DND-41 (cell line): ENCODE data around the gene CNNM3.

Source experiments
- ATAC-seq: fragments of 200-7000 bp; cut with Tn5 transposase; 3 replicates; pipeline ENCODE4 v1.9.1; 2021; ENCODE audit warnings: low read depth; ENCODE audit not compliant: insufficient read depth
- DNase-seq: peaks from one replicate; pipeline ENCODE4 v3.0.0-alpha.2; 2020
- H2AFZ ChIP-seq: 2 replicates; pipeline ENCODE4 v1.6.0; 2012; ENCODE audit warnings: low read depth, low read length
- H3K27ac ChIP-seq: 2 replicates; pipeline ENCODE4 v1.5.1; 2012; ENCODE audit warnings: low read length, inconsistent platforms
- H3K27me3 ChIP-seq: fragments of 200-600 bp; sonication (generic); 2 replicates; pipeline ENCODE4 v1.6.0; 2012; ENCODE audit warnings: low read length, mild to moderate bottlenecking, inconsistent platforms; ENCODE audit not compliant: insufficient read depth, poor library complexity
- H3K36me3 ChIP-seq: 2 replicates; pipeline ENCODE4 v1.5.1; 2012; ENCODE audit warnings: low read length, inconsistent platforms; ENCODE audit not compliant: insufficient read depth
- H3K4me1 ChIP-seq: 2 replicates; pipeline ENCODE4 v1.5.1; 2012; ENCODE audit warnings: mild to moderate bottlenecking, low read length; ENCODE audit not compliant: insufficient read depth
- H3K4me2 ChIP-seq: 2 replicates; pipeline ENCODE4 v1.6.0; 2012; ENCODE audit warnings: mild to moderate bottlenecking, moderate library complexity, low read length, inconsistent platforms; ENCODE audit not compliant: insufficient read depth
- H3K4me3 ChIP-seq, 2 experiments: fragments of 200-600 bp in 1 of 2; shearing (Covaris generic) in 1 of 2; 2 replicates each; pipeline ENCODE4 v1.5.1; 2012 to 2016; ENCODE audit warnings: inconsistent platforms in 2 of 2, low read length in 2 of 2, mild to moderate bottlenecking in 2 of 2, low read depth in 1 of 2, moderate library complexity in 1 of 2
- H3K79me2 ChIP-seq: 2 replicates; pipeline ENCODE4 v1.6.0; 2012; ENCODE audit warnings: low read length, inconsistent platforms; ENCODE audit not compliant: insufficient read depth
- H3K9ac ChIP-seq: 2 replicates; pipeline ENCODE4 v1.6.0; 2012; ENCODE audit warnings: low read depth, mild to moderate bottlenecking, inconsistent platforms, low read length, moderate library complexity
- H3K9me3 ChIP-seq: 2 replicates; pipeline ENCODE4 v1.5.1; 2012; ENCODE audit warnings: low read length, moderate library complexity, mild to moderate bottlenecking, inconsistent platforms; ENCODE audit not compliant: insufficient read depth, severe bottlenecking
- H4K20me1 ChIP-seq: 2 replicates; pipeline ENCODE4 v1.6.0; 2012; ENCODE audit warnings: low read length; ENCODE audit not compliant: insufficient read depth
- CTCF ChIP-seq: IDR thresholded peaks from 2 replicates; pipeline ENCODE4 v1.5.1; 2012; ENCODE audit warnings: borderline replicate concordance, low read length, moderate library complexity, mild to moderate bottlenecking; ENCODE audit not compliant: poor library complexity, severe bottlenecking; ENCODE audit errors: extremely low read depth
- EZH2 ChIP-seq: IDR thresholded peaks from 3 replicates; pipeline ENCODE4 v1.6.1; 2012; ENCODE audit warnings: borderline replicate concordance, low read depth, mild to moderate bottlenecking, moderate library complexity, low read length, inconsistent platforms; ENCODE audit not compliant: severe bottlenecking

CNNM3 gene

GRCh38 chr2:96832408-96832753 is 16.3 kb downstream of the CNNM3 start:
- no peak overlapping the region for H3K27ac ChIP-seq
- no peaks in the 10 kb centered on the region; the same call in 1 of the 2 replicates for H3K79me2 ChIP-seq
- DNase-seq (no peak), ATAC-seq (no peak)
- H3K4me2 ChIP-seq: no peak overlapping the region
- no peaks in the 10 kb centered on the region for H3K27me3 ChIP-seq
- peaks cover 43% of the 10 kb centered on the region; the same call in 1 of the 2 replicates for H4K20me1 ChIP-seq
- no peaks in the 10 kb centered on the region for H3K9me3 ChIP-seq
- no peak for TF ChIP-seq EZH2
- TF ChIP-seq CTCF: no peak
- H3K9ac ChIP-seq: no peak overlapping the region
- H3K4me1 ChIP-seq: no peaks in the 10 kb centered on the region
- H2AFZ ChIP-seq: no peak overlapping the region
- H3K36me3 ChIP-seq: peaks cover 85% of the 10 kb centered on the region
- H3K4me3 ChIP-seq: no peak overlapping the region

- no peak overlapping the region for H3K4me3 ChIP-seq
- H3K4me2 ChIP-seq: no peak overlapping the region
- DNase-seq (no peak), ATAC-seq (no peak)
- no peak overlapping the region for H3K27ac ChIP-seq
- no peaks in the 10 kb centered on the region for H3K4me1 ChIP-seq
- H3K27me3 ChIP-seq: no peaks in the 10 kb centered on the region
- H2AFZ ChIP-seq: no peak overlapping the region
- H3K36me3 ChIP-seq: peaks cover 85% of the 10 kb centered on the region
- TF ChIP-seq EZH2 (no peak), CTCF (no peak)
- H3K9me3 ChIP-seq: no peaks in the 10 kb centered on the region
- H3K9ac ChIP-seq: no peak overlapping the region
- H3K79me2 ChIP-seq: no peaks in the 10 kb centered on the region; the same call in 1 of the 2 replicates
- peaks cover 41% of the 10 kb centered on the region; the same call in 1 of the 2 replicates for H4K20me1 ChIP-seq
These were observed 16.9 kb downstream of the CNNM3 start for GRCh38 chr2:96832754-96833507.

GRCh38 chr2:96835830-96836229 is 19.8 kb downstream of the CNNM3 start:
- Histone ChIP-seq H3K27me3 (no peaks in the 10 kb centered on the region), H3K9me3 (no peaks in the 10 kb centered on the region), H3K27ac (no peak overlapping the region), H3K9ac (no peak overlapping the region), H3K4me3 (no peak overlapping the region), H2AFZ (no peak overlapping the region), H4K20me1 (peaks cover 30% of the 10 kb centered on the region), H3K4me1 (no peaks in the 10 kb centered on the region), H3K79me2 (no peaks in the 10 kb centered on the region), H3K4me2 (no peak overlapping the region), H3K36me3 (peaks cover 83% of the 10 kb centered on the region)
- no peak for DNase-seq
- ATAC-seq: no peak
- no peak for TF ChIP-seq CTCF
- no peak for TF ChIP-seq EZH2
